Epithelial cell of proximal tubule (primary cell): ENCODE measurements around the gene SF1. TPM values are rescaled to one million over a fixed set of nuclear protein-coding genes. Genes with fewer than 3 reads are reported as not detected.

Experiments
- DNase-seq: peaks from one replicate; pipeline ENCODE4 v3.0.0-alpha.2; 2011; ENCODE audit warnings: low read depth
- H3K4me3 ChIP-seq: 2 replicates; pipeline ENCODE4 v1.5.1; 2011; ENCODE audit warnings: low read depth, mild to moderate bottlenecking, low read length
- total RNA-seq: library from RNA; depleted of rRNA; stranded (reverse); fragments of >200 nt; gene quantifications from 2 replicates; pipeline ENCODE4 v1.2.3, GENCODE V29; 2015
- TF ChIP-seq, protein P1 (sequence below): conservative IDR thresholded peaks from 2 replicates; pipeline ENCODE4 v1.5.1; 2012; ENCODE audit warnings: low read depth, mild to moderate bottlenecking, low read length

The SF1 gene
- total RNA-seq, 1 donor from 2014 or later = 111 TPM

DNA sequence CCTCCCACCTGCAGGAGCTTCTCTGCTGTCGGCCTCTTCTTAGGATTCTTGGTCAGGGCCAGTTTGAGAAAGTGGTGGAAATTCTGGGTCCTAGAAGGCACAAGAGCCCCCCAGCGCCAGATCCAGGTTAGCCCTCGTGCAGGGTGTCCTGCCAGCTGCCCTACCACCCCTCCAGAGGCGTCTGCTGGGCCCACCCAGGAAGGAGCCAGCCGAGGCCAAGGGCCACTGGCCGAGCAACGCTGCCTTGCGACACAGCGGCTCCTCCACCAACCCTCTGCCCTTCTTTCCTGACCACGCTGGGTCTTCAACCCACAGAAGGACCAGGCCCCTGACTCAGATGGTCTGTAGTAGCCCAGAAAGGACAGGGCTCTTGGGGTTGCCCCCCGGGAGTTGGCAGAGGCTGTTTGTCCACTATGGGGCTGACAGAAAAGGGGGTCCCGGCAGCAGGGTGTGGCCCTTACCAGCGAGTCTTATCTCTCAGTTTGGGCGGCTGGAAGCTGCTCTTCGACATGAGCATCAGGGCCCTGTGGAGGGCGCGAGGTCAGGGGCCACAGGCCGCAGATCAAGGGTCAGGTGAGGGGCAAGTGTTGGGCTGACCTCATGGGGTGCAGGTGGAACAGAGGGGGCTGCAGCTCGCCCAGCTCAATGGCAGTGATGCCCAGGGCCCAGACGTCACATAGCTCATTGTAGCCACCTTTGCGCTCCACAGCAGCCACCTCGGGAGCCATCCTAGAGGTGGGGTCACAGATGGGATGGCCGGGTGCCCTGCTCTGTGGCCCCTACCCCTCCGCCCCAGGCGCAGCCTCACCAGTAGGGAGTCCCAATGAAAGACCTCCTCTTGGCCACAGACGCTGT is 22.2 kb upstream of the SF1 start:
- no peak overlapping the region for H3K4me3 ChIP-seq
- TF ChIP-seq, protein P1, sequence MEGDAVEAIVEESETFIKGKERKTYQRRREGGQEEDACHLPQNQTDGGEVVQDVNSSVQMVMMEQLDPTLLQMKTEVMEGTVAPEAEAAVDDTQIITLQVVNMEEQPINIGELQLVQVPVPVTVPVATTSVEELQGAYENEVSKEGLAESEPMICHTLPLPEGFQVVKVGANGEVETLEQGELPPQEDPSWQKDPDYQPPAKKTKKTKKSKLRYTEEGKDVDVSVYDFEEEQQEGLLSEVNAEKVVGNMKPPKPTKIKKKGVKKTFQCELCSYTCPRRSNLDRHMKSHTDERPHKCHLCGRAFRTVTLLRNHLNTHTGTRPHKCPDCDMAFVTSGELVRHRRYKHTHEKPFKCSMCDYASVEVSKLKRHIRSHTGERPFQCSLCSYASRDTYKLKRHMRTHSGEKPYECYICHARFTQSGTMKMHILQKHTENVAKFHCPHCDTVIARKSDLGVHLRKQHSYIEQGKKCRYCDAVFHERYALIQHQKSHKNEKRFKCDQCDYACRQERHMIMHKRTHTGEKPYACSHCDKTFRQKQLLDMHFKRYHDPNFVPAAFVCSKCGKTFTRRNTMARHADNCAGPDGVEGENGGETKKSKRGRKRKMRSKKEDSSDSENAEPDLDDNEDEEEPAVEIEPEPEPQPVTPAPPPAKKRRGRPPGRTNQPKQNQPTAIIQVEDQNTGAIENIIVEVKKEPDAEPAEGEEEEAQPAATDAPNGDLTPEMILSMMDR = no peak

DNA sequence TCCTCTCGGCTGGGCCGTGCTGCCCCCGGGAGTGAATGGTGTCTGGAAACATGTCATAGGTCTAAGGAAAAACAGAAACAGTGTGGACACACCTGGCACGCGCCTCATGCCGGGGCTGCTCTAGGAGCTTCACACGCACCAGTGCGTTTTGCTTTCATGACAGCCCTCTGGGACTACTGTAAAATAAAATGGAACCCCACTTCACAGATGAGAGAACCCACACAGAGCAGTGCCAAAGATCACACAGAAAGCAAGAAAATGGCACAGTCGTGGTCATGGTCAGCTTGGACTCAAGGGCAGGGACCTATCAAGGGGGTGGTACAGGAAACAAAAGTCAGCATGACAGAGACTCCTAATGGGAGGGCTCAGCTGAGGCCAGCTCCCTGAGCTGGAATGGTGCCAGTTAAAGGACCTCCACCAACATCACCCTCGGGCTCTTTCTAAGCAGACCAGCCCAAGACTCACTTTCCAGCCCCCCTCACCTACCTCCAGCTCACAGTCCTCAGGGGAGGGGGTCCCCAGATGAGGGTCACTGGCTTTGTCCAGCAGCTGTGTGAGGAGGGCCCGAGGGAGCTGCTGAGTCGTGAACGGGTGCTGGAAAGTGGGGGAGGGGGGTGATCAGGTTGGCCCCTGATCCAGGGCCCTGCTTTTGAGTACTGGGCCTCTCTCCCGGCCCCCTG is 21.4 kb upstream of the SF1 start:
- TF ChIP-seq, protein P1 = no peak
- no peak overlapping the region for H3K4me3 ChIP-seq
- DNase-seq = no peak

More for the DNA sequence above, 22.2 kb upstream of the SF1 start:
- no peak for DNase-seq

DNA sequence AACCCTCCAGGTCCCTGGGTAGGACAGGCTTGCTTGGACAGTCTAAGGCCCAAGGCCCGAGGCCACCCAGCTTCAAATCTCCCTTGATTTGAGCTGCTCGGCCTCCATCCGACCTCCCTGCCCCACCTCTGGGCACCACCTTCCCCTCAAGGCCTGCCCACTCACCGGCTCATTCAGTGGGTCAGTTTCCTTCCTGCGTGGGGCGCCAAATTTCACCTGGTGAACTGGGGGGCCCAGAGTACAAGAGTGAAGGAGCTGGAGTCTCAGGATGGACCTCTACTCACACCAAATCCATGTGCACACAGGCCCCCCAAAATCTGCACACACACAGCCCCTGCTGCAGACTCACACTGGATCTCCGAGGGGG is 20.9 kb upstream of the SF1 start:
- H3K4me3 ChIP-seq = no peak overlapping the region
- TF ChIP-seq, protein P1 = no peak
- no peak for DNase-seq

DNA sequence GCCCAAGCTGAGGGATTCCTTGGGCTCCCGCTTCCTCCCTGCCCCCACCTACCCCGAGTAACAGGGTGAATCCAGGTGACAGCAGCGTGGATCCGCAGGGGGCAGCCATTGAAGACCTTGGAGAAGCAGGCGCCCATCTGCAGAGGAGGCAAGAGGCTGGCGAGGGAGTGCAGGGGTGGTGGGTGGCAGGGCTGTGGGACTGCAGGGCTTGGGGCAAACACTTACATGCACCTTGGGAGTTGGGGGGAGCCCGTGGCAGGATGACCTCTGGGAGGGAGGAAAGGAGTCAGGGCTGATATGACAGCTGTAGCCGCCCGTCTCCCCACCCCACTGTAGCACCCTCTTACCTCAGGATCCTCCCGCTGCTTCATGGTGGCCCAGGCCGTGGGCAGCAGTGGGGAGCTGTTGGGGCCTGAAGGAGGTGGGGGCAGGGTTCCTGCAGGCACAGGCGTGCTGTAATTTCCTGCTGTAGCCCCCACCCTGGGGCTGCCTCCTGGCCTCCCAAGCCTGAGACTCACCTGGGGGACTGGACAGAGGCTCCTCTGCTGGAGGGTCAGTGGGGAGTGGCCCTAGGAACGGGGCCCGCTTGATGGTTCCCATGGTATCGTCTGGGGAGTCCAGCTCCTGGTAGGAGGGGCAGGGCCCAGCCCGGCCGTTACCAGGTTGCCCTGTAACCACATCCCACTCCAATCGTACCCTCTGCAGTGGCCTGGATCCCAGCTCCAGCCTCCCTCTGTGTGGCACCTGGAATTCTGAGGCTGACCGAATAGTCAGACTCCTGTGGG is 18.6 kb upstream of the SF1 start:
- TF ChIP-seq, protein P1 = no peak
- H3K4me3 ChIP-seq = no peak overlapping the region
- no peak for DNase-seq

DNA sequence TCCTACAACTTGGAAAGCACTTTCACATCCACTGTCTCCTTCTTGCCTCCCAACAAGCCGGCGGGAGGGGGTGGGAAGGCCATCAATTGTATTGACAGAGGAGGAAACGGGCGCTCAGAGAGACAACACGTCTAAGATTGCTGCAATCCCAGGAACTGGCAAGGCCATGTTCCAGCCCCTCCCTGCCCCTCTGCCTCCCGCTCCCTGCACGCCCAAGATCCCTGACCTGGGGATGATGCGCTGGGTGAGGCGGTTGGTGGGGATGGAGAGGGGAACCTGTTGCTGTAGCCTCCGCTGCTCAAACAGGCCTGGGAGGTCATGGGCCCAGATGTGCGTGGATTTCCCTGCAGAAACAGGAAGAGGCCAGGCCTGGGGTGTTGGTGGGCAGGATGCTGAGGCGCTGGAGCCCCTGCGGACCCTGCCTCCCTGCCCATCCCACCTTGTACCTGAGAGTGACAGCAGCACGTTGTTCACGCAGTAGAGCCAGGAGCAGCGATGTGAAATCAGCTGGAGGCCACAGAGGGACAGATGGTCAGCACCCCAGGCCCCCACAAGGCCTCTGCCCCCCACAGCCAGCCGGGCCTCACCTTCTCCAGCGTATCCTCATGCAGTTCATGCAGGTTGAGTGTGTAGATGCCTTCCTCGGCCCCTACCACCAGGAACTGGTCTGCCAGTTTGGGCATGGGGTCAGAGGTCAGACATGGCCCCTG is 17.9 kb upstream of the SF1 start:
- no peak for DNase-seq
- H3K4me3 ChIP-seq = no peak overlapping the region
- TF ChIP-seq, protein P1 = no peak

DNA sequence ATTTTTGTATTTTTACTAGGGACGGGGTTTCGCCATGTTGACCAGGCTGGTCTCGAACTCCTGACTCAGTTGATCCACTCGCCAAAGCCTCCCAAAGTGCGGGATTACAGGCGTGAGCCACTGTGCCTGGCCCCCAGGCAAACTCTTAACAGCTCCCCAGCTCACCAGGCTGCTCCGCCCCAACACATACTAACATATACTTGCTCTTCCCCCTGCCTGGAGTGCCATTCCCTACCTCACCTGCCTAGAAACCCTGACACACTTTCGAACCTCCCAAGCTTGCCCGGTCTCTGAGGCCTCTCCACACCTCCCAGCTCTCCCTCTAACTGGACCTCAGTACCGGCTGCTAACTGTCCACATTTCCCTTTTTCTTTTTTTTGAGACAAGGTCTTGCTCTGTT is 16.2 kb upstream of the SF1 start:
- H3K4me3 ChIP-seq = no peak overlapping the region
- no peak for DNase-seq
- TF ChIP-seq, protein P1 = no peak
